MM.1S (cell line): ENCODE results near the gene EFNA3.

Source experiments
- EZH2 ChIP-seq: fragments of 300-600 bp; sonication (generic); optimal IDR thresholded peaks from 2 replicates; pipeline ENCODE3; 2017; ENCODE audit warnings: low read depth, mild to moderate bottlenecking, antibody characterized with exemption, low read length, mixed read lengths
- EZH2phosphoT487 ChIP-seq: fragments of 300-600 bp; sonication (generic); IDR thresholded peaks from 2 replicates; pipeline ENCODE4 v1.6.1; 2018; ENCODE audit warnings: antibody characterized with exemption, low read length
- TF ChIP-seq, protein P1 (sequence below): fragments of 300-600 bp; sonication (generic); IDR thresholded peaks from 2 replicates; pipeline ENCODE4 v1.5.1; 2016; ENCODE audit warnings: antibody characterized with exemption, low read length, mixed read lengths

DNA sequence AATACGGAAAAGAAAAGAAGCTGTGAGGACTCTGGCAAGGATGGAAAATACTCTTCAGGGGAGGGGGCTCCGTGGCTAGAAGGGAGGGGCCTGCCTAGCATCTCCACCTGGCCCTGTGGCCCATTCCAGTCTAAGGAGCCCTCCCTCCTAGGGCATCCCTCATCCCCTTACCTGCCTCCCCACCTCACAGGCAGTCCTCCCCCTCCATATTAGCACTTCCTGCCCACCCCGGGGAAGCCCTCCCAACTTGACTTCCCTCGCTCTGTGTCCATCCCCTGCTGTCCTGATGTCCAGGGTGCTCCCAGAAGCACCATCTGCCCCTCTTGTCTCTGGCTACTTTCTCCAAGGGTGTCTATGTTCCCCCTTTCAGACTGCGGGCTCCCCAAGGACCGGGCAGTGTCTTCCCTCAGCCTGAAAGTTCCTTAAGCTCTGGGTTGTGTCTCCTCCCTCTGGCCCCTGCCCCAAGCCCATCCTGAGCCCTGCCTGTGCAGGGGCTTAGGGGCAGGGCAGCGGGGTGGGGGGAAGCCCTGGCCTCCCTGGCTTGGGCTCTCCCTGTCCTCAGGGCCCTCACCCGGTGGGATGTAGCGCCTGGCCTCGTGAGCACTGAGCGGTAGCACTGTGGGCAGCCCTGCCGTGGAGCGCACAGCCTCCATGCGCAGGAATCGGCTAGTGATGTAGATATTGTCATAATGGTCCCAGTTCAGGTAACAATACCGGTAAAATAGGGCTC, 49.0 kb upstream of the EFNA3 start:
- TF ChIP-seq, protein P1, sequence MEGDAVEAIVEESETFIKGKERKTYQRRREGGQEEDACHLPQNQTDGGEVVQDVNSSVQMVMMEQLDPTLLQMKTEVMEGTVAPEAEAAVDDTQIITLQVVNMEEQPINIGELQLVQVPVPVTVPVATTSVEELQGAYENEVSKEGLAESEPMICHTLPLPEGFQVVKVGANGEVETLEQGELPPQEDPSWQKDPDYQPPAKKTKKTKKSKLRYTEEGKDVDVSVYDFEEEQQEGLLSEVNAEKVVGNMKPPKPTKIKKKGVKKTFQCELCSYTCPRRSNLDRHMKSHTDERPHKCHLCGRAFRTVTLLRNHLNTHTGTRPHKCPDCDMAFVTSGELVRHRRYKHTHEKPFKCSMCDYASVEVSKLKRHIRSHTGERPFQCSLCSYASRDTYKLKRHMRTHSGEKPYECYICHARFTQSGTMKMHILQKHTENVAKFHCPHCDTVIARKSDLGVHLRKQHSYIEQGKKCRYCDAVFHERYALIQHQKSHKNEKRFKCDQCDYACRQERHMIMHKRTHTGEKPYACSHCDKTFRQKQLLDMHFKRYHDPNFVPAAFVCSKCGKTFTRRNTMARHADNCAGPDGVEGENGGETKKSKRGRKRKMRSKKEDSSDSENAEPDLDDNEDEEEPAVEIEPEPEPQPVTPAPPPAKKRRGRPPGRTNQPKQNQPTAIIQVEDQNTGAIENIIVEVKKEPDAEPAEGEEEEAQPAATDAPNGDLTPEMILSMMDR, result no peak
- TF ChIP-seq EZH2phosphoT487 (no peak), EZH2 (no peak)
